PFSK-1 (cell line): ENCODE measurements around the gene TCF3.

Experiments used
- FOXP2 ChIP-seq: optimal IDR thresholded peaks from 2 replicates; pipeline ENCODE3; 2011; ENCODE audit warnings: borderline replicate concordance, control low read depth, inconsistent platforms; ENCODE audit not compliant: insufficient read depth; ENCODE audit errors: extremely low read length, extremely low read depth
- POLR2AphosphoS5 ChIP-seq: IDR thresholded peaks from 2 replicates; pipeline ENCODE4 v1.6.1; 2012; ENCODE audit warnings: low read depth, mild to moderate bottlenecking, control low read depth, low read length, moderate library complexity
- SIN3A ChIP-seq: IDR thresholded peaks from 2 replicates; pipeline ENCODE4 v1.6.1; 2012; ENCODE audit warnings: mild to moderate bottlenecking, low read length, moderate library complexity, borderline replicate concordance; ENCODE audit not compliant: insufficient read depth
- TAF1 ChIP-seq: IDR thresholded peaks from 2 replicates; pipeline ENCODE4 v1.6.1; 2012; ENCODE audit warnings: low read length, control low read depth, borderline replicate concordance; ENCODE audit not compliant: insufficient read depth
- TF ChIP-seq, protein P1 (sequence below), 2 experiments: IDR thresholded peaks; 2 replicates each; pipeline versions ENCODE4 v1.6.1 to v1.8.0; 2011 to 2012; ENCODE audit warnings: low read depth in 2 of 2, low read length in 2 of 2, control low read depth in 1 of 2, inconsistent platforms in 1 of 2, mild to moderate bottlenecking in 1 of 2, moderate library complexity in 1 of 2; ENCODE audit not compliant: insufficient read depth in 1 of 2

TCF3 gene

DNA sequence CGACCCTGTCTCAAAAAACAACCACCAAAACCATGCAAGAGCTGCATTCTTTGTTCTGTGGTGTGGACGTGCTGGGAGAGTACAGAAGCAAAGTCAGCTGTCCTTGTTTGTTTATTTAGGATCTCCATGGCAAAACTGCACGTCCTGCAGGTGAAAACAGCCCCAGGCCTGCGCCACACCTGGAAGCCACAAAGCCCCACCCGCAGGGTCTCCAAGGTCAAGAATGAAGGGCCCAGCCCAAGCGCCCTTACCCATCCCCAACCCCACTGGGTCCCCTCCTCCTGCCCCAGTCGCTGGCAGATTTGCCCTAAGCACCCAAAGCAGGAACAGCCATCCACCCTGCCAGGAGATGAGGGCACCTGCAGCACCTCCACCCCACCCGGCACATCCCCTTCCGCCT is 70.2 kb downstream of the TCF3 start:
- TF ChIP-seq SIN3A (no peak), POLR2AphosphoS5 (no peak), TAF1 (no peak), FOXP2 (no peak)
- TF ChIP-seq, protein P1, sequence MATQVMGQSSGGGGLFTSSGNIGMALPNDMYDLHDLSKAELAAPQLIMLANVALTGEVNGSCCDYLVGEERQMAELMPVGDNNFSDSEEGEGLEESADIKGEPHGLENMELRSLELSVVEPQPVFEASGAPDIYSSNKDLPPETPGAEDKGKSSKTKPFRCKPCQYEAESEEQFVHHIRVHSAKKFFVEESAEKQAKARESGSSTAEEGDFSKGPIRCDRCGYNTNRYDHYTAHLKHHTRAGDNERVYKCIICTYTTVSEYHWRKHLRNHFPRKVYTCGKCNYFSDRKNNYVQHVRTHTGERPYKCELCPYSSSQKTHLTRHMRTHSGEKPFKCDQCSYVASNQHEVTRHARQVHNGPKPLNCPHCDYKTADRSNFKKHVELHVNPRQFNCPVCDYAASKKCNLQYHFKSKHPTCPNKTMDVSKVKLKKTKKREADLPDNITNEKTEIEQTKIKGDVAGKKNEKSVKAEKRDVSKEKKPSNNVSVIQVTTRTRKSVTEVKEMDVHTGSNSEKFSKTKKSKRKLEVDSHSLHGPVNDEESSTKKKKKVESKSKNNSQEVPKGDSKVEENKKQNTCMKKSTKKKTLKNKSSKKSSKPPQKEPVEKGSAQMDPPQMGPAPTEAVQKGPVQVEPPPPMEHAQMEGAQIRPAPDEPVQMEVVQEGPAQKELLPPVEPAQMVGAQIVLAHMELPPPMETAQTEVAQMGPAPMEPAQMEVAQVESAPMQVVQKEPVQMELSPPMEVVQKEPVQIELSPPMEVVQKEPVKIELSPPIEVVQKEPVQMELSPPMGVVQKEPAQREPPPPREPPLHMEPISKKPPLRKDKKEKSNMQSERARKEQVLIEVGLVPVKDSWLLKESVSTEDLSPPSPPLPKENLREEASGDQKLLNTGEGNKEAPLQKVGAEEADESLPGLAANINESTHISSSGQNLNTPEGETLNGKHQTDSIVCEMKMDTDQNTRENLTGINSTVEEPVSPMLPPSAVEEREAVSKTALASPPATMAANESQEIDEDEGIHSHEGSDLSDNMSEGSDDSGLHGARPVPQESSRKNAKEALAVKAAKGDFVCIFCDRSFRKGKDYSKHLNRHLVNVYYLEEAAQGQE (IDR thresholded peaks at IDR 0.05; ENCODE audit: insufficient read depth in 1 of 2, low read depth in 2 of 2, low read length in 2 of 2): no peak

DNA sequence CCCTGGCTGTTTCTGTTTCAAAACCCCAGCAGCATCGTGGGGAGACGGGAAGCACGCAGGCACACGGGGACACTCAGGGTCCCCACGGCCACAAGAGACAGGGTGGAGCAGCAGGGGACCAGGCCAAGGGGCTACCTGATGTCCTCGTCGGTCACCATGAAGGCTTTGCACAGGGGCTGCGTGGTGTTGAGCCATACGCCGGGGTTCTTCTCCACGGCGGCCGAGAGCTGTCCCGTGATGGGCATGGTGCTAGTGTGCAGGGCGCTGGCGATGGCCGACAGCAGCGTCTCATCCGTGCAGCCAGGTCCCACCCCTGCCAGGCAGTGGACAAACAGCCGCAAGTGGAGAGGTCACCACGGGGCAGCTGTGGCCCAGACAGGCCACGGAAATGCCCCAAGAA is 71.5 kb downstream of the TCF3 start:
- TF ChIP-seq FOXP2 (no peak), SIN3A (no peak), POLR2AphosphoS5 (no peak), TAF1 (no peak)
- TF ChIP-seq, protein P1 (IDR thresholded peaks at IDR 0.05; ENCODE audit: insufficient read depth in 1 of 2, low read depth in 2 of 2, low read length in 2 of 2): no peak

DNA sequence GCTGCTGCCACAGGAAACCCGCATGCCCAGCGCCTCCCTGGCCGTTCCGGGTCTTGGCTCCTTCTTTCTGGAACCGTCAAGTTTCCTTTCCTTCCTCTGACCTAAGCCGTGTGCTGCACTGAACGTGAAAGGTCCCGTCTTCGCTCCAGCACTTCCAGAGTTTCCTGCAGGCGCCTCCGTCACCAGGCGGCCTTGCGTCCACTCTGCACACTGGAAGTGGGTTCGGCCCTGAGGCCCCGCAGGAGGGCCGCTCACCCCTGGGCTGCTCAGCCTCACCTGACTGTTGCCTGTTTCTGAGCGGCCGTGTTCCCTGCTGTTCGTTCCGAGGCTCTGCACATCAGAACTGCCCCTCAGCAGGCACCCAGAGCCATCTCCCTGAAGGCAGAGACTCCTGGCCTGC is 72.0 kb downstream of the TCF3 start:
- TF ChIP-seq TAF1 (no peak), SIN3A (no peak), FOXP2 (no peak), POLR2AphosphoS5 (no peak)
- TF ChIP-seq, protein P1 (IDR thresholded peaks at IDR 0.05; ENCODE audit: insufficient read depth in 1 of 2, low read depth in 2 of 2, low read length in 2 of 2): no peak

DNA sequence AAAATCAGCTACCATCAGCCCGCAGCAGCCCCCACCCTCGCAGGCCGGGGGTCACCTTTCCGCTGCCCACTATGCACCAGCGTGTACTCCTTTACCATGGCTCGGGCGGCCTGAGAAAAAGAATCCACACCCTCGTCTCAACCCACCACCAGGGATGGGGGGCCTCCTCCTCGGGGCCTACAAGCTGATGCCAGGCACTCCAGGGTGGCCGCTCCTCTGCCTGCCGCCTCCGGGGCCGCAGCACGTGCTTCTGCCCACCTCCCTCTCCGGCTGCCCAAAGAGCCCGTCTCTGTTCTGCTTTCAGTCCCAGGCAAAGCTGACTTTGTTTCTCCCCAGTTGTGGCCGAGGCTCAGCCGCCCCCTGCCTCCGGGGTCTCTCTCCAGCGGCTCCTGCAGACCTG is 73.2 kb downstream of the TCF3 start:
- TF ChIP-seq SIN3A: no peak

DNA sequence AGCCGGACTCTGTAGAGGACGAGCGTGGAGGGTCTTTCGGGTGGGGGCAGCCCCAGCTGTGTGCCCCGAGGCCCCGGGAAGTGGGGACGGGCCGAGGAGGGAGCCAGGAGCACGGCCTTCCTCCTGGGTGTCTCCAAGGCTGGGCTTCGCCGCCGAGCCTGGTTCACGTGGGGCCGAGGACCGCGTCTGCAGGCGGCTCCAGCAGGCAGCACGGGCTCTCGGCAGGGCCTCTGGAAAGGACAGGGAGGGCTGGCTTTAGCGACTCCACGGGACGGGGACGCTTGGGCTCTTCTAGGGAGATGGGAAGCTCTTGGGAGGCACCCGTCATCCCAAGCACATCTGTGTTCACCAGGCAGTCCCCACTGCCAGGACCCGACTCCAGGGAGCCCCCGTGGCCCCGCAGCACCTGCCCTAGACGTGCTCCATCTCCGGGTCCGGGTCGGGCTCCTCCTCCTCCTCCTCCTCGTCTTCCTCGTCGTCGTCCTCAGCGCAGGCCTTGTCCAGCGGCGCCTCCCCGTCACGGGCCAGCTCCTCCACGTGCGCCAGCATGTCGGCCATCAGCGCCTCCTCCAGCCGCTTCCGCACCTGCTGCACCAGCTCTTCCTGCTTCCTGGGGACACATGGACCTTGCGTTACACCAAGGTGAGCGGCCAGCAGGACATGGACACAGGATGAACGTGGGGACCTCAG is 74.3 kb downstream of the TCF3 start:
- TF ChIP-seq SIN3A (no peak), TAF1 (no peak), FOXP2 (no peak), POLR2AphosphoS5 (no peak)
- TF ChIP-seq, protein P1 (IDR thresholded peaks at IDR 0.05; ENCODE audit: insufficient read depth in 1 of 2, low read depth in 2 of 2, low read length in 2 of 2): no peak
